Activated T-helper 1 cell treated with Interleukin-2 at 50 U/mL for 16 hours (primary cell): Measurements from ENCODE around the gene SSR4.
"Not testable (repeated sequence)": the region's sequence is repeated elsewhere in the genome, so short reads cannot be mapped to it uniquely, and the experiment has no call there.

ENCODE experiments used
- DNase-seq: peaks from one replicate; pipeline ENCODE4 v3.0.0-alpha.2; 2020; ENCODE audit warnings: low read depth

Gene SSR4

GRCh38 chrX:153805436-153805835, 11.0 kb downstream of the SSR4 start:
- no peak for DNase-seq

GRCh38 chrX:153806999-153807575, 12.6 kb downstream of the SSR4 start:
- DNase-seq = no peak

DNA sequence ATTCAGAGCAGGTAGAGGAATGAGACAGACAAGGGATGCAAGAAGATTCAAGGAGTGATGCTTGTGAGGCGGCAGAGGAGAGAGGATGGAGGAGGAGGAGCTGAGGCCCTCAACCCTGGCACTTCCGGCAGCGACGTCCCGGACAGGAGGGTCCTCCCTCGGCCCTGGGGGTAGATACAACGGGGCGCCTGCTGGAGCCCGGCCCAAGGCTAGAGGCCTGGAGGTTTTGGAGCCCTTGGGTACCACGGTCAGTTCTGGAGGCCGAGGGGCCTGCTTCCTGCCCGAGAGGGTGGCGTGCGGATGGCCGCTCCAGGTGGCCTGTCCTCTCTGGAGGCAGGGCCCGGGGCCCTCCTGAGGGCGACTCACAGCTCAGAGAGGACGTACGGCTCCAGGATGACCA, 13.5 kb downstream of the SSR4 start:
- DNase-seq = no peak

DNA sequence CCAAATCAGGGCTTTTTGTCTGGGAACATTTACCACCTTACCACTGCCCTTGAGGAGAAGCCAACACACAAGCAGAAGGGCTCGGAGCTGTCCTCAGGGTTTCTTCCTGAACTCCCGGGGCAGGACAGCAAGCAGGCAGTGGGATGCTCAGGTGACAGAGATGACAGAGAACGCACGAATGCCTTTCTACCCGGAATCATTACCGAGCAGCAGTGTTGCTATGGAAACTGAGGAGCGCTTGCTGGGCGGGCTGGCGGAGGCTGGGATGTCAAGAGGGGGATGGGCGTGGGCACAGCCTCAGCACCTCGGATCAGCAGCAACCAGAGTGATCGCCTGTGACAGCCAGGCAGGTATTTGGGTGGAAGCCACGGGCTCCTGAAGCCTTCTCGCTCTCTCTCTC, 17.8 kb downstream of the SSR4 start:
- DNase-seq = no peak

DNA sequence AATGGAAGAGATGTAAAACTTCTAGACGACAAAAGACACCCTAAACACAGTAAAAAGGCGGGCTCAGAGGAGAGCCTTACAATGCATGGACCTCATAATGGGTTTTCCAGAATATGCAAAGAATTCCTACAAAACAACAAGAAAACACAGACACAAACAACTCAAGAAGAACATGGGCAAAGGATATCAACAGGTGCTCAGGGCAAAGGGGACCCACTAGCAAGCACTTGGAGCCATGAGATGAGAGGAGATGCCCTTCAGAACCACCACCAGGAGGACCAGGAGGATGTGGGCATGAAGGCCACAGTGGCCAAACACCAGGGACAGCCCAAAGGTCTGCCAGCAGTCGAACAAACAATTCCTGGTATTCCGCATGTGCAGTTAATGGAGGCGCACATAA, 18.7 kb downstream of the SSR4 start:
- no peak for DNase-seq

GRCh38 chrX:153814591-153815315, 20.3 kb downstream of the SSR4 start:
- no peak for DNase-seq

DNA sequence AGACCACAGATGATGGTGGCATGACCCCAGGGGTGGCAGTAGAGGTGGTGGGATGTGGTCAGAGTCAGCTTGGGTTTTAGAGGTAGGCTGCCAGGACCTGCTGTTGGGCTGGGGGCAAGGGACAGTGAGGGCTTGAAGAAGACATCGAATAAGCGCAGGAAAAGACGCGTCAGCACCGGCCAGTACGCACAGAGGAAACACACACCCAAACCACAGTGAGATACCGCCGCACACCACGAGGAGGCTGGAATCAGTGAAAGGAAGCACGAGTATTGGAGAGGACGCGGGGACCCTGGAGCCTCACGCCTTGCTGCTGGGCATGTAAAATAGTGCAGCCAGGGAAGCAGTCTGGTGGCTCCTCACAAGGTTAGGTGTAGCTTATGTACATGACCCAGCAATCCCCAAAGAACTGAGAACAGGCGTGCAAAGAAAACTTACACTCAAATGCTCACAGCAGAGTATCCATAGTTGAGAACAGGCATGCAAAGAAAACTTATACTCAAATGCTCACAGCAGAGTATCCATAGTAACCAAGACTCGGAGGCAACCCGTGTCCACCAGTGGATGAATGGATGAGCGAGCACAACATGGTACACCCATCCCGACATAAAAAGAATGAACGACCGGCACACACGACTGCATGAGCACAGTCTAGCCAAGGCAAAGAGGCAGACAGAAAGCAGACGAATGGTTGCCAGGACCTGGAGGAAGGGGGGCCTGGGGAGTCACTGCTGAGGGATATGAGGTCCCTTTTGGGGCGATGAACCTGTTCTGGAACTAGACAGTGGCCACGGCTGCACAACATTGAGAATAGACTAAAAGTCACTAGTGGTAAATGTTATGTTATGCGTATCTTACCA, 22.6 kb downstream of the SSR4 start:
- DNase-seq = peak; percentile 15

DNA sequence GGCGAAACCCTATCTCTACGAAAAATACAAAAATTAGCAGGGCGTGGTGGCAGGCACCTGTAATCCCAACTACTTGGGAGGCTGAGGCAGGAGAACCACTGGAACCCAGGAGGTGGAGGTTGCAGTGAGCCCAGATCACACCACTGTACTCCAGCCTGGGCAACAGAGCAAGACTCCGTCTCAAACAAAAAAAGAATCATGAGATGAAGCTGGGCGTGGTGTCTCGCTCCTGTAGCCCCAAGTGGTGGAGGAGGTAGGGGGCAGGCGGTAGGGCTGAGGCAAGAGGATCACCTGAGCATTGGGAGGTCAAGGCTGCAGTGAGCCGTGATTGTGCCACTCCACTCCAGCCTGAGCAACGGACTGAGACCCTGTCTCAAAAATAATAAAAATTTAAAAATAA, 23.6 kb downstream of the SSR4 start:
- not testable (repeated sequence) for DNase-seq

DNA sequence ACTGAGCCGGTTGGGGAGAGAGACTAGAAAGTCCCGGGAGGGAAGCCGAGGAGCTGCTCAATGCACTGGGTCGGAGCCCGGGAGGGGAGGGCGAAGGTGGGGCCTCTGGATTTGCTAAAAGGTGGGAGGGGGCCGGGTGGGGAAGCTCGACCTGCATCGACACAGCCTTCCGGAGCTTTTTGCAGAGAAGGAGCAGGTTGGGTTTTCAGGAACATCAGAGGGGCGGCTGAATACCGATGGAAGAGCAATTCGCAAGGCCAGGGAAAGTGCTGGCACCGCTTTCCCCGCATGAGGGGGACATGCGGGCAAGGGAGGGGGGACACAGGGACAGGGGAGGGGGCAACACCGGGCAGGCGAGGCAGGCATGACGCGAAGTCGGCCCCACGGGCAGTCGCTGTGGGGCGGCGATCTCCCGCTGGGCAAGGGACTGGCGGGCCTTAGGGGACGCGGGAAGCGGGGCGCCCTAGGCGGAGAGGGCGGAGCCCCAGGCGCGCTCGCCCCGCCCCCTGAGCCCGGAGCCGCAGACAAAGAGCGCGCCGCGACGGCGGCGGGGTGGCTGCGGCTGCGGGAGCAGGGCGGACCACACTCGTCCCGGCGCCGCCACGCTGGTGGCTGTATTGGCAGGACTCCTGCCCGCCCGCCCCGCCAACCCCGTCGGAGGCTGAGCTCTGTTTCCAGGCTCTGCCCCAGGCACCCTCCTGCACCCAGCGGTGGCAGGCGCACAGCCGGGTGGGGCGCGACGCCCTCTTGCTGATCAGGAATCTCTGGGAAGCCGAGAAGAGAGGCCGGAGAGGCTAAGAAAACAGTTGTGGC, 24.3 kb downstream of the SSR4 start:
- peak; percentile 47 for DNase-seq

DNA sequence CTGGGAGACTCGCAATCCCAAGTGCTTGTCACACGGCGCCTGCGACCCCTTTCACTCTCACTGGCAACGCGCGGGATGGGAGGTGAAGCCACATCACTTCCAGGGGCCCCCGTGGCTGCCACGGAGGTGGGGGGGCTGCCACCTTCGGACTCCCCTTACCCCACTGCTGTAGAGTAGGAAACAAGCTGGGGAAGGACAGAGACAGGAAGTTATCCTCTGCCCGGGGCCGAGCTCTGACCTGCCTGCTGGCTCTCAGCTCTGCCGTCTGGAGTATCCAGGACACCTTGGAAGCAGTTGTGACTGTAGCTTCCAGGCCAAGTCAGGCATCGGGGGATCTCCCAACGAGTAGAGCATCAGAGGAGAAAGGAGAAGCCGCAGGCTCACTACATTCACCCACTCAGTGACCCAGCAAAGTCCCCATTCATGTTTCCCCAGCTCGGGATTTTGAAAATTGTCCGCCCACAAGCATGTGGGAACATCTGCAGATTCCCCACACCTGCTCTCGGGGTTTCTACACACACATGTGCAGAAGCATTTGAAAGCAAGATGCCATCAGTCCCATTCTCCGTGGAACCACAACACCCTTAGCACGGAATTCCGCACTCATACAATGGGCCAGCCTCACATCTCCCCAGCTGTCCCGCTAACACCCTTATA, 25.0 kb downstream of the SSR4 start:
- DNase-seq = no peak

- DNase-seq = no peak
Observed at GRCh38 chrX:153820601-153821000, 26.1 kb downstream of the SSR4 start.

DNA sequence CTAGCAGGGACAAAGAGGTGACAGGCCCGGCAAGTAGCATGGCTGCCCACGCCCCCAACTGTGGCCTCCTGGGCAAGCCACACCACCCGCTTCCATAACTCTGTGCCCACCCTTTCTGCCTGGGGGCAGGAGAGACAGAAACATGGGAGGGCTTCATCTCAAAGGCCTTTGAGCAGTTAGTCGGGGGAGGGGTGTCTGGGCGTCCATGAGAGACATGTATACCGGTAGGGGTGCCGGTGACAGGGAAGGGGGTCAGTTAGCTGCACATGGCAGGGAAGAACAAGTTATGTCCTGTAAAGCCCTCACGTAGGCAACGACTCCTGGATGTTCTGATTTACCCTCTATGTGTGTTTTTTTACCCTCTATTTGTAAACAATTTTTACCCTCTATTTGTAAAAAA, 26.6 kb downstream of the SSR4 start:
- DNase-seq = no peak

GRCh38 chrX:153824348-153824747, 29.9 kb downstream of the SSR4 start:
- DNase-seq = no peak

GRCh38 chrX:153825042-153825441, 30.6 kb downstream of the SSR4 start:
- DNase-seq = no peak

- no peak for DNase-seq
Observed at GRCh38 chrX:153827016-153827415, 32.5 kb downstream of the SSR4 start.

DNA sequence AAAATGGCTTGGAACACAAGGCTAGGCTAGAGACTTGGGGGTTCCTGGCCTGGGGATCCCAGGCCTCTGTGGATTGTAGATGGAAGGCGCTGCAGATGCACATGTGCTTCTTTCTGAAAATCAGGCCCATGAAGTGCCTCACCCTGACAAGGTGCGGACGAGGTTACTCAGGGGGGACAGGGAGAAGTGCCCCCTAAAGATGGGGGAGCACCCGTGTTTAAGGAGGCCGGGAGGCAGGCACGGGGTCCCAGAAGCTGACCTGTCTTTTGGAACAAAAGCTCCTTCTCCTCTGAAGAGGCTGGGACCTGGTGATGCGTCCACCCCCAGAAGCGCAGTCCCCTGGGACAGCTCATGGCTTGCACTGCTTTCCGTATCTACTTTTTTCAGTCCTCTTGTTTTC, 33.4 kb downstream of the SSR4 start:
- no peak for DNase-seq

- no peak for DNase-seq
Observed at GRCh38 chrX:153828308-153828707, 33.8 kb downstream of the SSR4 start.

GRCh38 chrX:153828723-153829548, 34.5 kb downstream of the SSR4 start:
- no peak for DNase-seq

DNA sequence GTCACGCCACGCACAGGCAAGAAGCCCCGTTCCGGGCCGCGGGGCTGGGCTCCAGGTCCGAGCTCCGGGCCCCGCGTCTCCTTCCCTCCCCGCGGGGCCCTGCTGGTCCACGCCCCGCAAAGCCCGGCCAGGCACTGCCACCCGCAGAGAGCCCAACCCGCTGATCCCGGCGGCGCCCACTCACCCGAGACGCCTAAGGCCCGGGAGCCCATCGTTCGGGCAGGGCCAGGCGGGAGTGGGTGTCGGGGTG, 35.0 kb downstream of the SSR4 start:
- no peak for DNase-seq

GRCh38 chrX:153829799-153830639, 35.6 kb downstream of the SSR4 start, which contains the start of gene PDZD4:
TSS of gene PDZD4 (minus strand) at chrX:153830544. CDS start at chrX:153830298, 246 bp downstream.
- DNase-seq = no peak
